Kidney epithelial cell (primary cell): Measurements from ENCODE around the gene ZFP57. TPM values are rescaled to one million over a fixed set of nuclear protein-coding genes. Genes with fewer than 3 reads are reported as not detected.

Experiments
- DNase-seq: peaks from one replicate; pipeline ENCODE4 v3.0.0-alpha.2; 2010; ENCODE audit warnings: low read depth
- H3K27me3 ChIP-seq: 2 replicates; pipeline ENCODE4 v1.6.0; 2011; ENCODE audit warnings: low read length; ENCODE audit not compliant: control insufficient read depth, insufficient read depth
- H3K36me3 ChIP-seq: 2 replicates; pipeline ENCODE4 v1.5.1; 2011; ENCODE audit warnings: low read length; ENCODE audit not compliant: control insufficient read depth, insufficient read depth
- H3K4me3 ChIP-seq: 2 replicates; pipeline ENCODE4 v1.5.1; 2011; ENCODE audit warnings: low read depth, mild to moderate bottlenecking, control low read depth, low read length
- CTCF ChIP-seq: IDR thresholded peaks from 2 replicates; pipeline ENCODE4 v1.5.1; 2011; ENCODE audit warnings: mild to moderate bottlenecking, moderate library complexity, low read length, control low read depth, inconsistent platforms; ENCODE audit not compliant: insufficient read depth, poor library complexity, severe bottlenecking
- total RNA-seq: library from RNA; depleted of rRNA; stranded (reverse); fragments of >200 nt; gene quantifications from 2 replicates; pipeline ENCODE4 v1.2.3, GENCODE V29; 2015

ZFP57 gene
- total RNA-seq, 1 donor from 2014 or later, result 0.08 TPM

- no peak for TF ChIP-seq CTCF
- H3K27me3 ChIP-seq, result peaks cover 26% of the 10 kb centered on the region
- peak within 1 kb of the TSS; percentile 46 for H3K4me3 ChIP-seq
- H3K36me3 ChIP-seq, result no peaks in the 10 kb centered on the region
- no peak for DNase-seq
Measured at GRCh38 chr6:29723262-29723665, 42.3 kb upstream of the ZFP57 start, which contains the start of gene HLA-F. Gene HLA-F (plus strand): TSS chr6:29723434. CDS start chr6:29723464, 30 bp downstream.

GRCh38 chr6:29720863-29721262, 39.9 kb upstream of the ZFP57 start:
- TF ChIP-seq CTCF, result no peak
- Histone ChIP-seq H3K27me3 (peaks cover 28% of the 10 kb centered on the region), H3K4me3 (no peak overlapping the region), H3K36me3 (no peaks in the 10 kb centered on the region)
- DNase-seq, result no peak

- Histone ChIP-seq H3K27me3 (peaks cover 10% of the 10 kb centered on the region), H3K36me3 (no peaks in the 10 kb centered on the region), H3K4me3 (no peak overlapping the region)
- TF ChIP-seq CTCF, result no peak
- DNase-seq, result no peak
Measured at GRCh38 chr6:29710281-29710941, 29.5 kb upstream of the ZFP57 start.

GRCh38 chr6:29709188-29709587, 28.2 kb upstream of the ZFP57 start:
- no peak for TF ChIP-seq CTCF
- Histone ChIP-seq H3K27me3 (peaks cover 5% of the 10 kb centered on the region), H3K4me3 (no peak overlapping the region), H3K36me3 (no peaks in the 10 kb centered on the region)
- no peak for DNase-seq

- no peak for TF ChIP-seq CTCF
- Histone ChIP-seq H3K27me3 (peaks cover 4% of the 10 kb centered on the region), H3K4me3 (no peak overlapping the region), H3K36me3 (no peaks in the 10 kb centered on the region)
- no peak for DNase-seq
Measured at GRCh38 chr6:29708432-29709179, 27.7 kb upstream of the ZFP57 start.
